Effector memory CD4-positive, alpha-beta T cell (primary cell): Measurements from ENCODE around the gene CHAC2.
A peak's percentile ranks its signal among the peaks of the same experiment; 100 is the strongest.

Source experiments
- DNase-seq, 3 donors: peaks; one replicate each; pipeline ENCODE4 v3.0.0-alpha.2; 2020
- H3K27ac ChIP-seq: 2 replicates; pipeline ENCODE4 v1.7.0; 2013; ENCODE audit warnings: mild to moderate bottlenecking, low read length, moderate library complexity; ENCODE audit not compliant: insufficient read depth, poor library complexity, severe bottlenecking
- H3K27me3 ChIP-seq: replicated peaks from 2 replicates; pipeline ENCODE4 v1.7.0; 2013; ENCODE audit warnings: mild to moderate bottlenecking, low read length; ENCODE audit not compliant: insufficient read depth, control insufficient read depth, poor library complexity, severe bottlenecking
- H3K36me3 ChIP-seq: 2 replicates; pipeline ENCODE4 v1.7.0; 2013; ENCODE audit warnings: mild to moderate bottlenecking, low read length, moderate library complexity; ENCODE audit not compliant: control insufficient read depth, insufficient read depth
- H3K4me1 ChIP-seq: 2 replicates; pipeline ENCODE4 v1.7.0; 2013; ENCODE audit warnings: low read length, mild to moderate bottlenecking; ENCODE audit not compliant: control insufficient read depth, insufficient read depth, poor library complexity, severe bottlenecking
- H3K4me3 ChIP-seq: 2 replicates; pipeline ENCODE4 v1.7.0; 2013; ENCODE audit warnings: low read length, low read depth, mild to moderate bottlenecking; ENCODE audit not compliant: insufficient read depth, poor library complexity, severe bottlenecking
- H3K9me3 ChIP-seq: 2 replicates; pipeline ENCODE4 v1.7.0; 2013; ENCODE audit warnings: mild to moderate bottlenecking, low read length, moderate library complexity; ENCODE audit not compliant: control insufficient read depth

CHAC2 gene

DNA sequence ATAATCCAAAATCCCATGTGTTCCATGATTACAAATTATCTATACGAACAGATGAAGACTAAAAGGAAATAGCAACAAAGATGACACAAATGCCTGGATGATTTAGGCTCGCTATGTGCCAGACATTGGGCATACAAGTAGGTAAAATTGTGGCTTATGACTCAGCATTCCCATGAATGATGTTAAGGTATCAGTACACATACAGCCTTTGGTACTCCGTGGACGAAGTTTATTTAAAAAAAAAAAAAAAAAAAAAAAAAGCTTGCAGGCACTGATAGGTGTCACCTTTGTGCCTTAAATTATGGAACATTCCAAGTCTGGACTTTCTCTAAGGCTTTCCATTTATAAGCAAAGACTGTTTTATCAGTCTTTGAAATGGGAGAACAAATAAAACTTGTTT is 2.7 kb downstream of the CHAC2 start:
- Histone ChIP-seq H3K4me3 (no peak overlapping the region), H3K36me3 (no peaks in the 10 kb centered on the region), H3K27ac (no peak overlapping the region), H3K27me3 (no peaks in the 10 kb centered on the region), H3K9me3 (no peaks in the 10 kb centered on the region), H3K4me1 (peaks cover 4% of the 10 kb centered on the region)
- no peak for DNase-seq

DNA sequence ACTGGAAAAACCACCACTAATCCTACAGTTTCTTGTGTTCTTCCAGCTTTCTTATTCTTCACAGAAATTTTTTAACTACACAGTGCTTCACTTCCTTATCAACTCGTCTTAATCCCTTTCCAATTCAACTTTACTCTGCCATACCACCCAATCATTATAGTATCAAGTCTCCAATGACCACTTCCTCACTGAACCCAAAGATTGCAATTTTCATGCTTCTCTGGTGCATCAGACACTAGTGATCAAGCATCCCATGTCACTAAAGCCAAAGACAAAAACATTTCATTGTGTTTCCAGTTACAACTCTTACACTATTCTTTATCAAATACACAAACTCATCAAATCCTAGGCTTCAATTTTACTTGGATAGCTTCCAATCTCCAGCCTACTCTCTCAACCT is 9.5 kb downstream of the CHAC2 start:
- H3K36me3 ChIP-seq = peaks cover 7% of the 10 kb centered on the region

DNA sequence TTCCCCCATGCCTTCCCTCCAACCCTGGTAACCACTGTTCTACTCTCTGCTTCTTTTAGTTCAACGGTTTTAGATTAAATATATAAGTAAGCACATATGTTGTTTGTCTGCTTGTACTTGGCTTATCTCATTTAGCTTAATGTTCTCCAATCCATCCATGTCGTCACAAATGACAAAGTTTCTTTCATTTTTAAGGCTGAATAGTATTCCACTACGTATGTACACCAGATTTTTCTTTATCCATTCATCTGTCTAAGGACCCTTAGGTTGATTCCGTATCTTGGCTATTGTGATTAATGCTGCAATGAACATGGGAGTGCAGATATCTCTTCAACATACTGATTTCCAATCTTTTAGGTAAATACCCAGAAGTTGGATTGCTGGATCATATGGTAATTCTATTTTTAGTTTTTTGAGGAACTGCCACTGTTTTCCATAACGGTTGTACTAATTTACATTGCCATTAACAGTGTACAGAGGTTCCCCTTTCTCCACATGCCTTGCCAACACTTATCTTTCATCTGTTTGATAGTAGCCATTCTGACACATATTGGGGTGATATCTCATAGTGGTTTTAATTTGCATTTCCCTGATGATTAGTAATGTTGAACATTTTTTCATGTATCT is 11.0 kb downstream of the CHAC2 start:
- Histone ChIP-seq H3K4me3 (no peak overlapping the region), H3K4me1 (no peaks in the 10 kb centered on the region), H3K36me3 (peaks cover 7% of the 10 kb centered on the region), H3K9me3 (no peaks in the 10 kb centered on the region), H3K27me3 (no peaks in the 10 kb centered on the region), H3K27ac (no peak overlapping the region)
- no peak for DNase-seq

More for the DNA sequence above, 9.5 kb downstream of the CHAC2 start:
- Histone ChIP-seq H3K4me3 (no peak overlapping the region), H3K9me3 (no peaks in the 10 kb centered on the region), H3K27me3 (no peaks in the 10 kb centered on the region), H3K27ac (no peak overlapping the region), H3K4me1 (no peaks in the 10 kb centered on the region)
- no peak for DNase-seq

DNA sequence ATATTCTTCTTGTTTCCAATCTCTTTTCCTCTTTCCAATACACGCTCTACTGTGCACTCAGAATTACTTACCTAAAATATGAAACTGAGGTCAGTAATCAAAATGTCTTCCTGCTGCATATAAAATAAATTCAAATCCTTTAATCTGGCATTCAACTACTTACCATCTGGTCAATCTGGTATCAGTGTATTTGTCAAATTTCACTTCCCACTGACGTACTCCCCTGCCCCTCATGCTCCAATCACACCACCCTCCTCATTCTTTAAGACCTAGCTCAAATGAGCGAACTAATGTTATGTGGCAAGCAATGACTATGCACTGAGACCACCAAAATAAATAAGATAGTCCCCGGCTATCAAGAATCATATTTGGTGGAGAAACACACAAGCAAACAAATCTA is 12.5 kb downstream of the CHAC2 start:
- H3K4me3 ChIP-seq = no peak overlapping the region
- H3K27me3 ChIP-seq = no peaks in the 10 kb centered on the region
- no peak overlapping the region for H3K27ac ChIP-seq
- H3K9me3 ChIP-seq = no peaks in the 10 kb centered on the region
- peaks cover 3% of the 10 kb centered on the region for H3K4me1 ChIP-seq
- no peak for DNase-seq
- H3K36me3 ChIP-seq = peaks cover 7% of the 10 kb centered on the region

DNA sequence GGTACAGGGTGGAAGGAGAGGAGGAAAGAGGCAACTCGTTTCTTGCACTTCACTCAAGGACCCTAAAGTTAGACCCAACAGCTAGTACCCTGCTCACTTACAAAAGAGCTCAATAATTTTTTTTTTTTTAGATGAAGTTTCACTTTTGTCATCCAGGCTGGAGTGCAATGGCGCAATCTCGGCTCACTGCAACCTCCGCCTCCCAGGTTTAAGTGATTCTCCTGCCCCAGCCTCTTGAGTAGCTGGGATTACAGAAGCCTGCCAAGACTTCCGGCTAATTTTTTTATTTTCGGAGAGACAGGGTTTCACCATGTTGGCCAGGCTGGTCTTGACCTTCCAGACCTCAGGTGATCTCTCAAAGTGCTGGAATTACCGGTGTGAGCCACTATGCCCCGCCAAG is 15.1 kb downstream of the CHAC2 start:
- H3K36me3 ChIP-seq = peaks cover 7% of the 10 kb centered on the region
- peaks cover 9% of the 10 kb centered on the region for H3K4me1 ChIP-seq
- no peak overlapping the region for H3K27ac ChIP-seq
- no peak overlapping the region for H3K4me3 ChIP-seq
- no peak for DNase-seq
- H3K9me3 ChIP-seq = no peaks in the 10 kb centered on the region
- H3K27me3 ChIP-seq = no peaks in the 10 kb centered on the region

DNA sequence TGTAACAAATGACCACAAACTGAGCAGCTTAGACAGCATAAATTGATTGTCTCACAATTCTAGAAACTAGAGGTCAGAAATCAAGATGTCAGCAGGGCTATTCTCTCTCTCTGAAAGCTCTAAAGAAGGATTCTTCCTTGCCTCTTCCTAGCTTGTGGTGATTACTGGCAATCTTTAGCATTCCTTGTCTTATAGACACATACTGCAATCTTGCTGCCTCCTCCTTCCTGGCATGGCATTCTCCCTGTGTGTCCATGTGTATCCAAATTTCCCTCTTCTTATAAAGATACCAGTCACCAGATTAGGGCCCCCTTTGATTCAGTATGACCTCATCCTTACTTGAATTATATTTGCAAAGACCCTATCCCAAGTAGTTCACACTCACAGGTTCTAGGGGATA is 16.8 kb downstream of the CHAC2 start:
- Histone ChIP-seq H3K27me3 (no peaks in the 10 kb centered on the region), H3K9me3 (no peaks in the 10 kb centered on the region), H3K36me3 (peaks cover 7% of the 10 kb centered on the region), H3K4me1 (peaks cover 13% of the 10 kb centered on the region), H3K4me3 (no peak overlapping the region), H3K27ac (no peak overlapping the region)
- no peak for DNase-seq

DNA sequence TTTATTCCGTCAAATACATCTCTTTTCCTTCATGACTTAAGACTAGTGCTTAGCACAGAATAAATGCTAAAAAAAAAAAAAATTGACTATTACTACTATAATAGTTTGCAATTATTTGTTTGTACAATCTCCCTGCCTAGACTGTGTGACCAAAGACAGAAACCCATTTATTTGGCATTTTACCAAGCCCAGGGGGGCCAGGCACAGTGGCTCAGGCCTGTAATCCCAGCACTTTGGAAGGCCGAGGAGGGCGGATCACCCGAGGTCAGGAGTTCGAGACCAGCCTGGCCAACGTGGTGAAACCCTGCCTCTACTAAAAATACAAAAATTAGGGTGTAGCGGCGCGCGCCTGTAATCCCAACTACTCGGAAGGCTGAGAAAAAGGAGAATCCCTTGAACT is 17.8 kb downstream of the CHAC2 start:
- Histone ChIP-seq H3K4me3 (peak overlapping the region; percentile 91), H3K27ac (no peak overlapping the region), H3K4me1 (peaks cover 13% of the 10 kb centered on the region), H3K27me3 (no peaks in the 10 kb centered on the region), H3K36me3 (peaks cover 7% of the 10 kb centered on the region), H3K9me3 (no peaks in the 10 kb centered on the region)
- no peak for DNase-seq

DNA sequence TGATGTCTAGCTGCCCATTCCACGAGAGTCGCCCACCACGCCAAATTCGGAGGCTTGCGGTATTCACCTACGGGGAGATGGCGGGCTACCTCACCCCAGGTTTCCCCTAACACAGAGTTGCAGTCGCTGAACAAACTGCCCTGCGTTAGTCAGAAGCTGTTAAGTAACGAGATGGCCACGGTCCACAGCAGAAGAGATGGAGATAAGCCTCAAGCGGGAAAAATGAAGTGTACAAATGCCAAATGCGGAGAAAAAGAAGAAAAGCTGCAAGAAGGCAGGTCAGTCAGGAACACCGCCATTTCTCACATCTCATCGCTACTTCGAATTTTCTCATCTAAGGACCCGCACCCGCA is 18.7 kb downstream of the CHAC2 start:
- H3K36me3 ChIP-seq = peaks cover 7% of the 10 kb centered on the region
- H3K4me1 ChIP-seq = peaks cover 13% of the 10 kb centered on the region
- H3K27me3 ChIP-seq = no peaks in the 10 kb centered on the region
- peak overlapping the region; percentile 91 for H3K4me3 ChIP-seq
- DNase-seq = peak in 2 of 3 donors; percentile 8 to 9
- peak overlapping the region; percentile 81 for H3K27ac ChIP-seq
- no peaks in the 10 kb centered on the region for H3K9me3 ChIP-seq

DNA sequence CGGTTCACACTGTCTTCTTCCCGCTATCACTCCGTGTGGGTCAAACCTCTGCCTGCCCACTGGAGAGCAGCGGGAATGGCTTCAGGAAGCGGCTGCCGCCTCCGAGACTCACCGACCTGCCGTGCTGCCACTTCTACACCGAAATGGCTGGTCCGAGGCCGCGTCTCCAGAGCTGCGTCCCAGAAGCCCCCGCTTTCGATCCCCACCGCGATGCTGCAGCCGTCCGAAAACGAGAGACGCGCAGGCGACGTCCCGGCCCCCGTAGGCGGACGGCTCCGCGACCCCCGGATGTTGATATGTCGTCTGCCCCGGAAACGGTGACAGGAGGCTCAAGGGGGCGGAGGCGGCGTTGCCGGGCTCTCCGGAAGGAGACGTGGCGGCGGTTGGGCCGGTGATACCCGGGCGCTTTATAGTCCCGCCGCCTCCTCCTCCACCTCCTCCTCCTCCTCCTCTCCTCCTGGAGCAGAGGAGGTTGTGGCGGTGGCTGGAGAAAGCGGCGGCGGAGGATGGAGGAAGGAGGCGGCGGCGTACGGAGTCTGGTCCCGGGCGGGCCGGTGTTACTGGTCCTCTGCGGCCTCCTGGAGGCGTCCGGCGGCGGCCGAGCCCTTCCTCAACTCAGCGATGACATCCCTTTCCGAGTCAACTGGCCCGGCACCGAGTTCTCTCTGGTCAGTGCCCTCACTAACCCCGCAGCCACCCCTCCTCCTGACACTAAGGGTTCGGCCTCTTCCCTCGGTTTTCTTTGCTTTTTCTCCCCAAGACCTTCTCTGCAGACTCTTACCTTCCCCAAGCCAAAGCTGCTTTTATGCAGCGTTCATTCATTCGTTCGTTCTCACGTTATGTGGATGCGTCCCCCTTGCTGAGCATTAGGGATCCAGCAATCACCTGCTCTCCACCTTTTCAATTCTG is 19.4 kb downstream of the CHAC2 start, which contains the start of the genes ASB3 and ERLEC1:
Gene ASB3, minus strand, starts transcription at position 249 of the 909 bp plus-strand sequence. CDS start 21,381 bp downstream, outside the sequence.
Gene ERLEC1, plus strand, starts transcription at position 340 of the 909 bp plus-strand sequence. Its CDS starts 167 bp downstream, at position 507.
- H3K9me3 ChIP-seq = no peaks in the 10 kb centered on the region
- DNase-seq = peak; percentile 83 to 84 (median 84)
- H3K27ac ChIP-seq = peak within 1 kb of the TSS; percentile 81
- no peaks in the 10 kb centered on the region for H3K27me3 ChIP-seq
- H3K4me3 ChIP-seq = peak within 1 kb of the TSS; percentile 91
- H3K4me1 ChIP-seq = peaks cover 13% of the 10 kb centered on the region
- peaks cover 2% of the 10 kb centered on the region for H3K36me3 ChIP-seq
